HT1080 (cell line): ENCODE results near the gene SMARCA1. TPM values are rescaled to one million over a fixed set of nuclear protein-coding genes. Genes with fewer than 3 reads are reported as not detected.

Experiments
- DNase-seq: peaks from one replicate; pipeline ENCODE4 v3.0.0-alpha.2; 2015; ENCODE audit warnings: low read depth
- total RNA-seq: library from RNA; depleted of rRNA; stranded (reverse); fragments of >200 nt; shearing (Covaris generic); gene quantifications from 2 replicates; pipeline ENCODE4 v1.2.3, GENCODE V29; 2014

The SMARCA1 gene
- total RNA-seq, 1 experiment from 2014 or later = 28.3 TPM

DNA sequence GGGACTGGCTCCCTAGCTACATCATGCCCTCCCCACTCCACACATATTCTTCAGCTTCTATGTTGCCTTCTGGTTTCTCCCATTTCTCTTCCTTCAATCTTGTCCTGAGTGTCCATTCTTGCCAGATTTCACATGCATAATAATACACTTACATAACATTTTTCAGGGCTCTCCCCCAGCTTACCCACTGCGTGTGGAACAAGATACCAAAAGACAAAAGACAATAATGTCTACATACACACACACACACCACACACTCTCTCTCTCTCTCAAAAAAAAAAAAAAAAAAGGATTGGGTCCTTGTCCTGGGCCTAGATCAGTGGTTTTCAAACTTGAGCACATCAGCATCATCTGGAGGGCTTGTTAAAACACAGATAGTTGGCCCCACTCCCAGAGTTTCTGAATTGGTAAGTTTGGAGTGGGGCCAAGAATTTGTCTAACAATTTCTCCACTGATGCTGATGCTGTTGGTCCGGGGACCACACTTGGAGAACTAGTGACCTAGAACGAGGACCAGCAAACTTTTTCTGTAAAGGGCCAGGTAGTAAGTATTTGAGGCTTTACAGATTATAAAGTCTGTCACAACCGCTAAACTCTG, 6.5 kb upstream of the SMARCA1 start:
- peak; percentile 10 for DNase-seq

- no peak for DNase-seq
These were observed 2.6 kb upstream of the SMARCA1 start for GRCh38 chrX:129525896-129526295.

GRCh38 chrX:129525162-129525561, 1.9 kb upstream of the SMARCA1 start:
- DNase-seq = no peak

DNA sequence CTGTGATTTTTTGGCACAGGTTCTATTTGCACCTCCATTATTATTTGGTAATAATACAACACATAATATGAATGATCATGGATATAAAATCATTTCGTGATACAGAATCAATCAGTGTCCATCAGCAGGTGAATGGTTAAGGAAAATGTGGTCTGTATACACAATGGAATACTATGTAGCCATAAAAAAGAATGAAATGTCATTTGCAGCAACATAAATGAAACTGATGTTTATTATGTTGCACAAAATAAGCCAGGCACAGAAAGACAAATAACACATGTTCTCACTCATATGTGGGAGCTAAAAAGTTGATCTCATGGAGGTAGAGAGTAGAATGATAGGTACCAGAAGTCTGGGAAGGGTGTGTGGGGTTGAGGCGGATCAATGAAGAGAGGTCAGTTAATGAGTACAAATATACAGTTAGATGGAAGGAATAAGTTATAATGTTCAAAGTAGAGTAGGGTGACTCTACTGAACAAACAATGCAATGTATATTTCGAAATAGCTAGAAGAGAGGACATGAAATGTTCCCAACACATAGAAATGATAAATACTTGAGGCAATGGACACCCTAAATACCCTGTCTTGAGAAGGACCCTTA, 1.1 kb upstream of the SMARCA1 start:
- no peak for DNase-seq

GRCh38 chrX:129522184-129523078, 859 bp downstream of the SMARCA1 start:
- peak; percentile 65 for DNase-seq

DNA sequence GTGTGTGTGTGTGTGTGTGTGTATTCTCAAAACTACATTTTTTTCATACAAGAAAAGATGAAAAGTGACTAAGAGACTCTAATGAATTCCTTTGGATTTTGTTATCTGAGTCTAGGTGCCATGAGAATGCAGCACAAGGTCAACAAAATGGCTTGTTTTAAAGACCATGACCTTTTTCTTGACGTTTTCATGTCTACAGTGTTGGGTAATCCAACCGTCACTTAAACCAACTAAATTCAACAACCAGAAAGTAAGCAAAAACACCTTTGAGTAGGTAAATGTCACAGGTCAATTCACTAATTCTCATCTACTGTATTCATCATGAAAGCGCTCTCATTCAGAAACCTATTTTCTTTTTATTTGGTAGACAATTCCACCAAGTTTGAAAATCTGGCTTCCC, 3.1 kb downstream of the SMARCA1 start:
- DNase-seq = no peak

- no peak for DNase-seq
These were observed 6.9 kb downstream of the SMARCA1 start for GRCh38 chrX:129516402-129516801.

DNA sequence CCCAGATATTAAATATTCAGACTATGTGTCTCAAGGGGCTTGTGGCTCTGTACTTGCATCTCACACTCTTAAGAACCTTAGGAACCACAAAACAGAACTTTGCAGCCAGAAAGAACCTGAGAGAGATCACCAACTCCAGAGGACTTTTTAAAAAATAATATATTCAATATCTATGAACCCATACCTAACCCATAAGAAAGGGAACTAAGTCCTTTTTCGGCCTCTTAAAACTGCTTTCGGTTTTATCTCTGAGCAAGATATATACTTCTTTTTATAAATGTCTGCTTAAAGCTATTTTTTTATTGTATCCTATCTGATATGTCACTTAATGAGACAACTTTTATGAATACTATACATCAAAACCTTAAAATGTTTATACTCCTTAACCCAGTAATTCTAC, 10.9 kb downstream of the SMARCA1 start:
- DNase-seq = no peak

GRCh38 chrX:129511689-129512088, 11.6 kb downstream of the SMARCA1 start:
- no peak for DNase-seq

DNA sequence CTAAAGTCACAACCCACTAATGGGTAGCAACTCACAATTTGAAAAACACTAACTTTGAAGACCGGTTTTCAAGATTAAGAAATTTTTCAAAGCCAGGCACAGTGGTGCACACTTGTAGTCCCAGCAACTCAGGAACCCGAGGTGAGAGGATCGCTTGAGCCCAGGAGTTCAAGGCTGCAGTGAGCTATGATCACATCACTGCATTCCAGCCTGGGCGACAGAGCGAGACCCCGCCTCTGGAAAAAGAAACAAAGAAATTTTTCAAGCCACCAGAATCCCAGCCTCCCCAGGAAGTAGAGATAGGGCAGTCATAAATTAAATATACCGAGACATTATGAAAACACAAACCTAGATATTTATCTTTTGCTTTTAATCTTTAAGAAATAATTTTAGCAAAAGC, 13.0 kb downstream of the SMARCA1 start:
- no peak for DNase-seq

- no peak for DNase-seq
These were observed 26.0 kb downstream of the SMARCA1 start for GRCh38 chrX:129497146-129497843.

DNA sequence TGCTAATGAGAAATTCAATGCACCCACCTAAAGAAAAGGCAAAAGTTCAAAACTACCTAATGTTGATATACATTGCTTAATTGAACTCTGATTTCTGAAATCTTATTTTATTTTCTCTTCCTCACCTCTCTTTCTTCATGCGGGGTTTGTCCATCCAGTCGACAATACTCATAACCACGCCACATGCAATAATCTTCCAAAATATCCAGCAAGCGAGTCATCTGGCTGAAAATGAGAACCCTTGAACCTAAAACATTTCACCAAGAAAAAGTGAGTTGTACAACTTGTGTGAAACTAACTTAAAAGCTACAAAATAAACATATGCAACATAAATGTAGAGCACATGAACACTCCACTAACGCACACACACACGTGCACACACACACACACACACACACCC, 26.7 kb downstream of the SMARCA1 start:
- DNase-seq = peak; percentile 6

DNA sequence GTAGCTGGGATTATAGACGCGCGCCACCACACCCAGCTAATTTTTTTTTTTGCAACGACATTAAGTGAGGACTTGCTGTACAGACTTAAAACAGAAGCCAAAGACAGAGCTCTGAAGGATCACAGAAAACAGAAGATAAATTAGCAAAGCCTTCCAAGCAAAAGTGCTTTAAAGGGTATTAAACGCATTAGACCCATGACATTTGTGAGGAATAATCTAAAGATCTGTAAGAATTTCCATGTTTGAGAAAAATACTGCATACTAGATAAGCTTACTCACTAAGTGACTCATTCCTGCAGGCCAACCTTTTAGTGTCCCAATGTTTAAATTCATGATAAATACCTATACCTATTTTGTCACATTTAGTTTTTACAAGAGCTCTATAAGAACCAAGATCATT, 27.4 kb downstream of the SMARCA1 start:
- DNase-seq = peak; percentile 1

DNA sequence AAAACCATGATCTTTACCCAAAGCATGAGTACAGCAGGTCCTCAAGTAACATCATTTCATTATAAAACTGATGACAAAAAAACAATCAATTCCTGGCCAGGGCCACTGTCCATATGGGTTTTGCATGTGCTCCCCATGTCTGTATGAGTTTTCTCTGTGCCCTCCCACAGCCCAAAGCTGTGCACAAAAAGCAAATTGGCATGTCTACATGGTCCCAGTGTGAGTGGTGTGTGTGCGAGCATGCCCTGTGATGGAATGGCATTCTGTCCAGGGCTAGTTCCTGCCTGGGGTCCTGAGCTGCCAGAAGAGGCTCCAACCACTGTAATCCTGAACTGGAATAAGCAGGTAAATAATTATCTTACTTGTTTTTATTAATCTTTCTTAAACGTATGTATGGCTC, 28.4 kb downstream of the SMARCA1 start:
- DNase-seq = no peak

DNA sequence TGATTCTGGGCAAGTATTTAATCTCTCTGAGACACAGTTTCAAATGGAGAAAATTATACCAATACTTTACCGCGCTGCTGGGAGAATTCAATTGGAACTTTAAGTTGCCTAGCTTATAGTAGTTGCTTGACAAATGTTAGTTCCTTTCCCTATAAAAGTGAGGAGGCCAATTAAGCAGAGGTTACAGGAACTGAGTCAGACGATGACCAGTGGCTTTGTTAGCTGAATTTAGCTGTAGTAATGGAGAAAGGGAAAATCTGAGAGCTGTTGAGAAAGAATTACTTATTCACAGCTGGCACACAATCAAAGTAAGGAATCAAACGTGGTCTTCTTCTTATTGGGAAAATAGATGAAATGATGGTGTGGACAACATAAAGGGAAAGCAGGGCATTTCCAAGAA, 29.6 kb downstream of the SMARCA1 start:
- peak; percentile 60 for DNase-seq

DNA sequence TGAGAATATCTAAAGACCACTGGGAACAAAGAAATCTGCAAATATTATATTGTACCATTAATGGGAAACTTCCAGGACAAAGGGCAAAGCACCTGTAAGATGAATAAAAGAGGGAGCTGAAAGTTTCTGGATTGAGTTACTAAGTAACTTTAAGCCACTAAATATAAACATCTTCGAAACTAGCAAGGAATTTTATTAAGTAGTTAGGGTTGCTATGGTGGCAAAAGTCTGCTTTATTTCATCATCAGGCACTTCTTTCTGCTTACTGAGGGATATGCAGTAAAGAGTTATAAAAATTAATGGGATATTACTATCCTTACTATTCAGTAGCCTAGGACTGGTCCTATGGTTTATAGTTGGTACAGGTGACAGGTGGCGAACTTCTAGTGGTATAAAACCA, 33.0 kb downstream of the SMARCA1 start:
- DNase-seq = no peak

DNA sequence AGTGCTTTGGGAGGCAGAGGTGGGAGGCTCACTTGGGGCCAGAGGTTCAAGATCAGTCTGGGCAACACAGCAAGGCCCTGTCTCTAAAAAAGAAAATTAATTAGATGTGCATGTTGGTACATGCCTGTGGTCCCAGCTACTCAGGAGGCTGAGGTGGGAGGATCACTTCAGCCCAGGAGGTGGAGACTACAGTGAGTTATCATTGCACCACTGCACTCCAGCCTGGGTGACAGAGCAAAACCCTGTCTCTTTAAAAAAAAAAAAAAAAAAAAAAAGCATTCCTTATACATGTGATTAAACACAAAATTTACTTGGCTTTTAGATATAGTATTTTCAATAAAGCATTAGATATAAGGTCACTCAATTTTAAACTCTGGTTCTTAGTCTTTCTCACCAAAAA, 34.9 kb downstream of the SMARCA1 start:
- DNase-seq = no peak

GRCh38 chrX:129480889-129481288, 42.4 kb downstream of the SMARCA1 start:
- no peak for DNase-seq

- DNase-seq = peak; percentile 44
These were observed 44.8 kb downstream of the SMARCA1 start for GRCh38 chrX:129478516-129478915.

DNA sequence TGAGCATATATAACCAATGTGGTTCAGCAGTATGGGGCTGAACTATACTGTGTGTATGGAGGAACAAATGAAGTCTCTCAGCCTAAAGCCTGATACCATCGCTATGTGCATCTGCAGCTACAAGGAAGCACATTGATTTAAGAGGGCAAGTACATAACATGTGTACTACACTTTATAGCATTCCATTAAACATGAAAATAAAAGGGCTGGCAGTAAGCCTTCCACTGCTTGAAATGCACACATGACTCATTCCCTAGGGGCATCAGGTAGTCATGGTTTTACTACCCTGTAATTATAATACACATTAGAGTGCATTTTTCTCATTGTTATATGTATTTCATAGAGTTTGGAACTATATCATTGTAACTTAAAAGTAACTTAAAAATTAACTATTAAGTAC, 51.2 kb downstream of the SMARCA1 start:
- peak; percentile 1 for DNase-seq

GRCh38 chrX:129462707-129463106, 60.6 kb downstream of the SMARCA1 start:
- no peak for DNase-seq
